WERI-Rb-1 (cell line): Measurements from ENCODE around the gene RELN.

Source experiments
- DNase-seq: peaks from one replicate; pipeline ENCODE4 v3.0.0-alpha.2; 2020
- H3K27ac ChIP-seq: fragments of 250-450 bp; sonication (Bioruptor Pico); 2 replicates; pipeline ENCODE4 v1.5.1; 2020; ENCODE audit warnings: mild to moderate bottlenecking, moderate library complexity
- H3K27me3 ChIP-seq: fragments of 250-450 bp; sonication (Bioruptor Pico); 2 replicates; pipeline ENCODE4 v1.5.1; 2021; ENCODE audit warnings: mild to moderate bottlenecking, low read depth, moderate library complexity; ENCODE audit not compliant: insufficient read depth, severe bottlenecking
- H3K36me3 ChIP-seq: fragments of 250-450 bp; sonication (Bioruptor Pico); 2 replicates; pipeline ENCODE4 v1.5.1; 2020; ENCODE audit warnings: mild to moderate bottlenecking, moderate library complexity
- H3K4me3 ChIP-seq: 2 replicates; pipeline ENCODE4 v1.5.1; 2011; ENCODE audit warnings: low read depth, mild to moderate bottlenecking, control low read depth, low read length
- H3K9me3 ChIP-seq: fragments of 250-450 bp; sonication (Bioruptor Pico); 2 replicates; pipeline ENCODE4 v1.5.1; 2021; ENCODE audit warnings: mild to moderate bottlenecking, moderate library complexity; ENCODE audit not compliant: severe bottlenecking
- TF ChIP-seq, protein P1 (sequence below): IDR thresholded peaks from 2 replicates; pipeline ENCODE4 v1.5.1; 2011; ENCODE audit warnings: low read depth, mild to moderate bottlenecking, control low read depth, inconsistent platforms, low read length

The RELN gene

DNA sequence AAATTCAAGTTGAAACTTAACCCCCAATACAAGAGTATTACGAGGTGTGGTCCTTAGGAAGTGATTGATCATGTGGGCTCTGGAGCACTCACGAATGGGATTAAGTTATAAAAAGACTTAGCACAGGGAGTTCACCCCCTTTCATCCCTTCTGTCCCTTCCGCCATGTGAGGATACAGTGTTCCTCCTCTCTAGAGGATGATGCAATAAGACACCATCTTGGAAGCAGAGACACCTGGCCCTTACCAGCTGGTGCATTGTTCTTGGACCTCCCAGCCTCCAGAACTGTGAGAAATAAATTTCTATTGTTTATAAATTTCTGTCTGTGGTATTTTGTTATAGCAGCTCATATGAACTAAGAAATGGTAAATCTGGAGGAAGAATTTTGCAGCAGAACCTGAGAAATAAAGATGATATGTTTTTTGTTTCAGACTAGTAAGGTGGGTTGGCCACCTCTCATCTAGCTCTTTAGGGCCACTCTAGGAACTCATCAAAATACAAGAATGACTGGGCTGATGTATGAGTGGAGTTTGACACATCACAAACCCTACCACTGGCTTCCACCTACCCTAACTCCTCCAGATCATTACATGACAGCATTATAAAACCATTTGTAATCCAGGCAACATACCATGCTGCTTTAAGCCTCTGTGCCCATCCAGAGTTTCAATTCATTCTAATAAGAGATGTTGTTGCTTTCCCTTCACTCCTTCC is 565.8 kb downstream of the RELN start:
- H3K36me3 ChIP-seq = no peaks in the 10 kb centered on the region
- no peaks in the 10 kb centered on the region for H3K9me3 ChIP-seq
- H3K27ac ChIP-seq = no peak overlapping the region
- TF ChIP-seq, protein P1, sequence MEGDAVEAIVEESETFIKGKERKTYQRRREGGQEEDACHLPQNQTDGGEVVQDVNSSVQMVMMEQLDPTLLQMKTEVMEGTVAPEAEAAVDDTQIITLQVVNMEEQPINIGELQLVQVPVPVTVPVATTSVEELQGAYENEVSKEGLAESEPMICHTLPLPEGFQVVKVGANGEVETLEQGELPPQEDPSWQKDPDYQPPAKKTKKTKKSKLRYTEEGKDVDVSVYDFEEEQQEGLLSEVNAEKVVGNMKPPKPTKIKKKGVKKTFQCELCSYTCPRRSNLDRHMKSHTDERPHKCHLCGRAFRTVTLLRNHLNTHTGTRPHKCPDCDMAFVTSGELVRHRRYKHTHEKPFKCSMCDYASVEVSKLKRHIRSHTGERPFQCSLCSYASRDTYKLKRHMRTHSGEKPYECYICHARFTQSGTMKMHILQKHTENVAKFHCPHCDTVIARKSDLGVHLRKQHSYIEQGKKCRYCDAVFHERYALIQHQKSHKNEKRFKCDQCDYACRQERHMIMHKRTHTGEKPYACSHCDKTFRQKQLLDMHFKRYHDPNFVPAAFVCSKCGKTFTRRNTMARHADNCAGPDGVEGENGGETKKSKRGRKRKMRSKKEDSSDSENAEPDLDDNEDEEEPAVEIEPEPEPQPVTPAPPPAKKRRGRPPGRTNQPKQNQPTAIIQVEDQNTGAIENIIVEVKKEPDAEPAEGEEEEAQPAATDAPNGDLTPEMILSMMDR = no peak
- no peaks in the 10 kb centered on the region for H3K27me3 ChIP-seq
- peak; percentile 10 for DNase-seq
- no peak overlapping the region for H3K4me3 ChIP-seq
